Memory B cell (primary cell): ENCODE results near the gene TDRD3.
A peak's percentile ranks its signal among the peaks of the same experiment; 100 is the strongest.
"Not testable (repeated sequence)": the region's sequence is repeated elsewhere in the genome, so short reads cannot be mapped to it uniquely, and the experiment has no call there.

Experiments
- ATAC-seq: fragments of 150-1000 bp; cut with Tn5 transposase; 2 replicates; pipeline ENCODE4 v1.10.0; 2021; ENCODE audit warnings: low read depth, mild to moderate bottlenecking, moderate library complexity
- DNase-seq, 2 donors: peaks; one replicate each; pipeline ENCODE4 v3.0.0; 2022; ENCODE audit warnings: low spot score in 2 of 2
- H3K27ac Mint-ChIP-seq: one replicate; pipeline ENCODE4 v1.8.0; 2022; ENCODE audit warnings: mild to moderate bottlenecking, moderate library complexity, mixed read lengths
- H3K27me3 Mint-ChIP-seq: one replicate; pipeline ENCODE4 v1.8.0; 2022; ENCODE audit warnings: mixed read lengths
- H3K36me3 Mint-ChIP-seq: one replicate; pipeline ENCODE4 v1.8.0; 2022; ENCODE audit warnings: mild to moderate bottlenecking, mixed read lengths
- H3K4me1 Mint-ChIP-seq: one replicate; pipeline ENCODE4 v1.8.0; 2022; ENCODE audit warnings: mixed read lengths
- H3K4me3 Mint-ChIP-seq: one replicate; pipeline ENCODE4 v1.8.0; 2022; ENCODE audit warnings: mild to moderate bottlenecking, moderate library complexity, mixed read lengths
- H3K9me3 Mint-ChIP-seq: one replicate; pipeline ENCODE4 v1.8.0; 2022; ENCODE audit warnings: mixed read lengths

TDRD3 gene

DNA sequence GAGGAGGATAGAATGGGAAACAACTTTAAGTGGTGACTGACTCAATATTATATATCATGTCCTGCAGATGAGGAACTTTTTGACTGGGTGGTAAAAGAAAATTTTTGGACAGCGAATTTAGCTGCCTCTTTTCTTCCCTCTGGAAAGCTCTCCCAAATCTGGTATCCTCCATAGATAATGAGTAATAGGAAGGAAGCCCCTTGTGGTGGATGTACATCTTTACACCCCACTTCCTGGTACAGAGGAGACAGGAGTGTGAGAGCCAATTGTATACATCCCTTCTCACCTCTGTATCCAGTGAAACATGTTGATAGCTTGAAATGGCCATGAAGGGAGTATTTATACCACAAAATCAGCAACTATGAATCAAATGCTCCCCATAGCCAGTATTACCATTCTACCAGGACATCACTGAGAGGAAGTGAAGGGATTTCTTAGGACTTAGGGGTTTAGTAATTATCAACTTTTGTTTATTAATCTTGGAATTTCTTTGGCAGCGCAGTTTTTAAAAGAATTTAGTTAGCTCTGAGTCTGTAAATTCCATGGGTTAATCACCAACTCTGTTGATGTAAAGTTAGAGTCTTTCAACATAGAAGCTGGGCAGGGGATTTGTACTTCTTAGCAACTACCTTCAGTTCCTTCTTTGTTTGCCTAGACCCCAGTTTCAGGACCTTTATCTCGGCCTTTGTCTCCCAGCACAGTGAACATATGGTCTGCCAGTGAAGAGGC is 17.0 kb upstream of the TDRD3 start:
- no peak for ATAC-seq
- Mint-ChIP-seq H3K27me3 (peaks cover 8% of the 10 kb centered on the region), H3K4me3 (no peak overlapping the region), H3K36me3 (no peaks in the 10 kb centered on the region), H3K27ac (no peak overlapping the region), H3K9me3 (peaks cover 2% of the 10 kb centered on the region), H3K4me1 (no peaks in the 10 kb centered on the region)
- DNase-seq = no peak

DNA sequence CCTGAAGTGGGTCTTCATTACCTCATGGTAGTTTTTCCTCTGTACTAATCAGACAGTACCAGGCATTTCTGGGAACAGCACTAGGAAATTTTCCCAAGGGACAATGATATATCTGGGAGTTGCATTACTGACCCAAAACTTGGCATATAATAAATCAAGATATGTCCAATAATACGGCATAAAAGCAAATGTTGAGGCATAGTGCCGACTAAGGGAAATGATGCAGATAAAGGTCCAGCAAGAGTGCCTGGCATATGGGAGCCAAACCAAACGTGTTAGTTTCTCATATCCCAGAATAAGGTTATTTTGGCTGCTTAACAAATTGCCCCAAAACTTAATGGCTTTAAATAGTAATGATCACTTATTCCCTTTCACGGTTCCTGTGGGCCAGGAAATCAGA is 12.1 kb upstream of the TDRD3 start:
- Mint-ChIP-seq H3K9me3 (no peaks in the 10 kb centered on the region), H3K27ac (no peak overlapping the region), H3K4me3 (no peak overlapping the region), H3K27me3 (peaks cover 6% of the 10 kb centered on the region), H3K36me3 (no peaks in the 10 kb centered on the region), H3K4me1 (no peaks in the 10 kb centered on the region)
- ATAC-seq = no peak
- no peak for DNase-seq

DNA sequence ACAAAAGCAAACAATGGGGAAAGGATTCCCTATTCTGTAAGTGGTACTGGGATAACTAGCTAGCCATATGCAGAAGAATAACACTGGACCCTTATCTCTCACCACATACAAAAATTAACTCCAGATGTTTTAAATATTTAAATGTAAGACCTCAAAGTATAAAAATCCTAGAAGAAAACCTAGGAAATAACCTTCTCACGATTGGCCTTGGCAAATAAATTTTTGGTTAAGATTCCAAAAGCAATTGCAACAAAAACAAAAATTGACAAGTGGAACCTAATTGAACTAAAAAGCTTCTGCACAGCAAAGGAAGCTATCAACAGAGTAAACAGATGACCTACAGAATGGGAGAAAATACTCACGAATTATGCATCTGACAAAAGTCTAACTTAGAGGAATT is 10.8 kb upstream of the TDRD3 start:
- Mint-ChIP-seq H3K27me3 (peaks cover 6% of the 10 kb centered on the region), H3K4me3 (no peak overlapping the region), H3K9me3 (no peaks in the 10 kb centered on the region), H3K27ac (no peak overlapping the region), H3K36me3 (no peaks in the 10 kb centered on the region), H3K4me1 (no peaks in the 10 kb centered on the region)
- DNase-seq (no peak), ATAC-seq (no peak)

DNA sequence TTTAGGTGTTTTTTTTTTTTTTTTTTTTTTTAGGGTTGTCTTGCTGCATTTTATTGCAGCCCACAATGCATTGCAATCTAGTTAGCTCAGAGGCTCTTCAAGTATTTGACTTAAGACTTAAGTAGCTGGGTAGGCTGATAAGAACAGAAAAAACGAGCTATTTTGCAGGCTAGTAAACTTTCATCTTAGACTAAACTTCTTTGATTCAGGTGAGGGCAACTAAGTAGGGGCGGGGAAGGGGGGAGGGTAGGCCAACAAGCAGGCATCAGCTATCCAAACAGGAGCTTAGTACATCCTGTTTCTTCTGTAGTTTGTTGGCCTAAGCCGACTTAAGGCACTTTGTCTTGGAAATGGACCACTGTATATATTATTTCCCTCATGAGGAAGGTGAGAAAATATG is 4.9 kb upstream of the TDRD3 start:
- H3K27me3 Mint-ChIP-seq = no peaks in the 10 kb centered on the region

DNA sequence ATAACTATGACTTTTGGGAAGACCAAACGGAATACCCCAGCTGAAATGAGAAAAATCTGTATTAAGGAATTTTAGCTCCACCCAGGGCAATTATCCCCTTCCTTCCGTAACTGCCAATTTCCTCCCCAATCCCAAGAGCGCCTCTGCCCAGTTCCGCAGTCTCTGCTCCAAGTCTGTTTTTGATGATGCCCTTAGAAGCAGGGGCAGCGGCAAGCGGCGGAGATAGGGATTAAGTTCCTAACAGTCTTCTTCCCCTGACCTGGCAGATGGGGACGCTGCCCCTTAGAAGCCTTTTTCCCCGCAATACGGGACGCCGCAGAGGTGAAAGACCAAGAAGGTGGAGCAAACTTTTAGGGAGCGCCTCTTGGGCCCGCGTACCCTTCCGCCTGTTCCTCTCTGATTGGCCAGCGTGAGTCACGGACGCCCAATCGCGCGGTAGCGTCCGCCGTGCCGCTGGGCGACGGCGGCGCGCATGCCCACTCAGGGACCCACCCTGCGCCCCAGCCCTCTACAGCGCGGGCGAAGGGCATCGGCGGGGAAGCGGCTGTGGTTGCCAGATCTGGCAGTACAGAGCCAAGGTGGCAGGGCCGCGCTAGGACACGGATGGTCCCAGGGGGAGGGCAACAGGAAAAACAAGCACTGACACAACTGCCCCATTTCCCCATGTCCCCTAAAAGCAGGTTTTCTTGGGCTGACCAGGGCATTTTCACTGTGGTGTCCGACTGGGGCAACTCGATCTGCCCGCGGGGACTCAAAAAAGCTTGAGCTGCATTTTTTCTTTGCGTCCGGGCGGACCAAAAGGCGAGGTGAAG is 843 bp upstream of the TDRD3 start:
- DNase-seq (peak; percentile 76 to 79), ATAC-seq (peak; percentile 70)
- Mint-ChIP-seq H3K36me3 (no peaks in the 10 kb centered on the region), H3K9me3 (no peaks in the 10 kb centered on the region), H3K27me3 (no peaks in the 10 kb centered on the region), H3K4me3 (peak overlapping the region; percentile 90), H3K4me1 (peaks cover 20% of the 10 kb centered on the region), H3K27ac (peak overlapping the region; percentile 95)

More for the DNA sequence above, 4.9 kb upstream of the TDRD3 start:
- no peak overlapping the region for H3K27ac Mint-ChIP-seq
- ATAC-seq (no peak), DNase-seq (no peak)
- no peaks in the 10 kb centered on the region for H3K36me3 Mint-ChIP-seq
- H3K9me3 Mint-ChIP-seq = no peaks in the 10 kb centered on the region
- peaks cover 5% of the 10 kb centered on the region for H3K4me1 Mint-ChIP-seq
- no peak overlapping the region for H3K4me3 Mint-ChIP-seq

DNA sequence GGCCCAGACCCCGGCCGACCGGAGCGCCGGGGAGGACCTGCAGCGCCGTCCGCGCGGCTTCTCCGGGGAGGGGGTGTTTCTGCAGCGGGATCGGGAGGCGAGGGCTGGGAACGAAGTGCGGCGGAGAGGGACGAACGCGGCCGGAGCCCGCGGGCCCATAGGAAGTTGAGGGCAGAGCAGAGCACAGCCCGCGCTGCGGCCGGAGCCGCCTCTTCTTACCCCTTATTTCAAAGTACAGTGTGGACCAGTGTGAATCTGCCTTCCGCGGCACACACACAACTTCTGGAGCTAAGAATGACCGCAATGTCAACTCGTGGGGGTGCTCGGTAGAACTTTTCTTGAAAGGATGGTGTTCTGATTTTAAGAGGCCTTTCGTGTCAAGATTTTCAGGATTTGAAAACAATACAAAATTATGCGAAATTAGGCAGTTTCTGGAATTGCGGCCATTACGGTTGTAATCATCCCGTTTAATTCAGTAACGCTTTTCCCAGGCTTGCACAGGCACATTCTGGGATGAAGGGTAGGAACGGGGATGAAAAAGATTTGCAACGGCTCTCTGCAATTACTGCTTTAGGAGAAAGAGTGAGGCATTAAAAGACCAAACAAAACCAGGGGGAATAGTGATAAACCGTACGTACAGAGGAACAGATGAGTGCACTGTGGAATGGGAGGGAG is 821 bp downstream of the TDRD3 start:
- Mint-ChIP-seq H3K36me3 (no peaks in the 10 kb centered on the region), H3K4me3 (peak overlapping the region; percentile 91), H3K27ac (peak overlapping the region; percentile 95), H3K9me3 (no peaks in the 10 kb centered on the region), H3K27me3 (no peaks in the 10 kb centered on the region), H3K4me1 (peaks cover 25% of the 10 kb centered on the region)
- ATAC-seq (peak; percentile 14), DNase-seq (no peak)

DNA sequence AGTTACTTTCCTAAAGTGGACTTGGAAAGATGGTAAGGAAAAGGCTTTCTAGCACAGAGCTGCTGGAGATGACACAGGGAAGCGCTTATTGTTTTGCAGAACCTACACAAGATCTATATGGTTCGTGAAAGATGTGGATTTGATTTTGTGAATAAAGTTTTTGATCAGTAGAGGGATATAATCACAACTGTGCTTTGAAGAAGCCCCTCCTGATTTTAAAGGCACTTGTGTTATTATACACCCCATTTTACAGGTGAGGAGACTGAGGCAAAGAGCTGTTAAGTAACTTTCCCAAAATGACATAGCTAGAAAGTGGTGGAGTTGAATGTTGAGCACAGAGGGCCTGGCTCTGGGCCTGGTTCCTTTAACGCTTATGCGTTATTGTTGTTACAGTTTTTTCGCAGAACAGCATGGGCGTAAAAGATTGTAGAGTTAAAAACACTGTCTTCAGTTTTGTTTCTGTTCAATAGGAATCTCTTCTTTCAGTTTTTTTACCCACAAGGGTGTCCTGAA is 1.4 kb downstream of the TDRD3 start:
- H3K4me3 Mint-ChIP-seq = peak overlapping the region; percentile 91
- no peak for DNase-seq
- ATAC-seq = no peak
- no peaks in the 10 kb centered on the region for H3K36me3 Mint-ChIP-seq
- H3K27ac Mint-ChIP-seq = peak overlapping the region; percentile 95
- no peaks in the 10 kb centered on the region for H3K27me3 Mint-ChIP-seq
- H3K4me1 Mint-ChIP-seq = peaks cover 25% of the 10 kb centered on the region
- H3K9me3 Mint-ChIP-seq = no peaks in the 10 kb centered on the region

DNA sequence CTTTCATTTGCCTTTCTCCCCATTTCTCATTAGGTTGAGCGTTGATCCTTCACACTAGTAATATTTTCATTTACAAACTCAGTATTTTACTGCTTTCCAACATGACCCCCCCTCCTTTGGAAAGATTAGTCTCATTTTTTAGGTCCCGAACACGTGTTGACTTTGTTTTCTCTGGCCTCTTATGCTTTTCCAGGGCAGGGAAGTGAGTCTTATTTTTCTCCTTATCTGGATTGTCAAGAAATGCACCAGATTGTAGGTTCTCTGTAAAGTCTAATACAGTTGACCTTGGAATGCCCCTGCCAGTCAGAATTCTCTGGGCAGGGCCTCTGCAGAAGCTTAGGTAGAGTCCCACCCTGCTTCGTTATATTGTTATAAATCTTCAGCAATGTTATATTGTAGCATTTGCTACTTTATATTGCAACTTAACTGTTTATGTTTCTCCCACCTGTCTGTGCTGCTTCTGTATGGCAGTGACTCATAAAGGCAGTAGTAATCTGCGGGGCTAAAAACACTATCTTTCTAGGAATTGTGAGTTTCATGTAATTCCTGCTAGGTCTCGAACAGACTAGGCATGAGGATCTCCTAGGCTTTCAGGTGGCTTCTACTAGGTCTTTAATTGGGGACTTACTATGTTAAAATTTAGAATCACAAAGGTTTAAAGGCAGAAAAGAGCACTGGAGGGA is 2.0 kb downstream of the TDRD3 start:
- Mint-ChIP-seq H3K4me3 (peak overlapping the region; percentile 91), H3K27ac (peak overlapping the region; percentile 95), H3K36me3 (no peaks in the 10 kb centered on the region), H3K9me3 (no peaks in the 10 kb centered on the region), H3K4me1 (peaks cover 25% of the 10 kb centered on the region), H3K27me3 (no peaks in the 10 kb centered on the region)
- ATAC-seq = no peak
- DNase-seq = no peak

DNA sequence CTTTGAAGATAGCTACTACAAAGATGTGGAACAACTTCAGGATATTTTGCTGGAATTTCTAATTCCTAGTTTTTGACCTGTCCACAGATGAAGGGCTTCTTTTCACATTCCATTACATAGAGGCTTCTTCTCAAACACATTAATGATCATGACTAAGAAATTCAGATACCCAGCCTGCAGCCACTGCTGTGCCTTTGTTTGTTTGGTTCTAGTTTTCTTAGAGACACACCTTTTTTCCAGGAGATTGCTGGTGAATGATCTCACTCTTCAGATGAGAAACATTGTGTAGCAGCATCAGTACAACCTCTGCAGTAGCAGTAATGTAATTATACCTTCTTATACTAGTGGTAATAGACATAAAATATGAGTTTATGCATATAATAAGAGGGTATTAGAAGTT is 5.0 kb downstream of the TDRD3 start:
- no peak for DNase-seq
- H3K4me3 Mint-ChIP-seq = no peak overlapping the region
- H3K27me3 Mint-ChIP-seq = no peaks in the 10 kb centered on the region

DNA sequence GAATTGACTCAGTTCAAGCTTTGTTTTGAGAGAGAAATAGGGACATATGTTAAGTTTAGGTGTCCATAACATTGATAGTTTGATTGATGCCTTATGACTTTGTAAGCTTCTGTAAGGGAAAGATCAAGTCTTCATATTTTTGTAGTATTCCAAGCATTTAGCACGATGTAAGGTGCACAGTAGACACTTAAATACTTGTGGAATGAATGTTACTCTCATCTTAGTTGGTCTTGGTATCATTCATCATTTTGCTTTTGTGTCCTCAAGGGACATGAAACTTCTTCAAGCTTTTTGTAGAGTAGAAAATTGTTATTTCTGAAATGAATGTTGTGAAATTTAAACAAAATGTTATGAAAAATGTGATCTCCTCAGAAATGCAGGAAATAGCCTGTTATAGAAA is 10.1 kb downstream of the TDRD3 start:
- H3K9me3 Mint-ChIP-seq = peaks cover 4% of the 10 kb centered on the region
- DNase-seq (no peak), ATAC-seq (no peak)
- peaks cover 28% of the 10 kb centered on the region for H3K4me1 Mint-ChIP-seq
- H3K36me3 Mint-ChIP-seq = peaks cover 12% of the 10 kb centered on the region
- H3K4me3 Mint-ChIP-seq = no peak overlapping the region
- H3K27ac Mint-ChIP-seq = no peak overlapping the region
- H3K27me3 Mint-ChIP-seq = no peaks in the 10 kb centered on the region

More for the DNA sequence above, 5.0 kb downstream of the TDRD3 start:
- ATAC-seq = no peak
- H3K36me3 Mint-ChIP-seq = peaks cover 4% of the 10 kb centered on the region
- H3K9me3 Mint-ChIP-seq = no peaks in the 10 kb centered on the region
- peaks cover 28% of the 10 kb centered on the region for H3K4me1 Mint-ChIP-seq
- no peak overlapping the region for H3K27ac Mint-ChIP-seq

DNA sequence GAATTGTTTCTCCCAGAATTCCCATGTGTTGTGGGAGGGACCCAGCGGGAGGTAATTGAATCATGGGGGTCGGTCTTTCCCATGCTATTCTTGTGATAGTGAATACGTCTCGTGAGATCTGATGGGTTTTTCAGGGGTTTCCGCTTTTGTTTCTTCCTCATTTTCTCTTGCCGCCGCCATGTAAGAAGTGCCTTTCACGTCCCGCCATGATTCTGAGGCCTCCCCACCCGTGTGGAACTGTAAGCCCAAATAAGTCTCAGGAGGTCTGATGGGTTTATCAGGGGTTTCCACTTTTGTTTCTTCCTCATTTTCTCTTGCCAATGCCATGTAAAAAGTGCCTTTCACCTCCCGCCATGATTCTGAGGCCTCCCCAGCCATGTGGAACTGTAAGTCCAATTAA is 10.8 kb downstream of the TDRD3 start:
- H3K27ac Mint-ChIP-seq, H3K27me3 Mint-ChIP-seq, H3K4me3 Mint-ChIP-seq, ATAC-seq, DNase-seq, H3K9me3 Mint-ChIP-seq: not testable (repeated sequence)
- peaks cover 27% of the 10 kb centered on the region for H3K4me1 Mint-ChIP-seq
- peaks cover 12% of the 10 kb centered on the region for H3K36me3 Mint-ChIP-seq

DNA sequence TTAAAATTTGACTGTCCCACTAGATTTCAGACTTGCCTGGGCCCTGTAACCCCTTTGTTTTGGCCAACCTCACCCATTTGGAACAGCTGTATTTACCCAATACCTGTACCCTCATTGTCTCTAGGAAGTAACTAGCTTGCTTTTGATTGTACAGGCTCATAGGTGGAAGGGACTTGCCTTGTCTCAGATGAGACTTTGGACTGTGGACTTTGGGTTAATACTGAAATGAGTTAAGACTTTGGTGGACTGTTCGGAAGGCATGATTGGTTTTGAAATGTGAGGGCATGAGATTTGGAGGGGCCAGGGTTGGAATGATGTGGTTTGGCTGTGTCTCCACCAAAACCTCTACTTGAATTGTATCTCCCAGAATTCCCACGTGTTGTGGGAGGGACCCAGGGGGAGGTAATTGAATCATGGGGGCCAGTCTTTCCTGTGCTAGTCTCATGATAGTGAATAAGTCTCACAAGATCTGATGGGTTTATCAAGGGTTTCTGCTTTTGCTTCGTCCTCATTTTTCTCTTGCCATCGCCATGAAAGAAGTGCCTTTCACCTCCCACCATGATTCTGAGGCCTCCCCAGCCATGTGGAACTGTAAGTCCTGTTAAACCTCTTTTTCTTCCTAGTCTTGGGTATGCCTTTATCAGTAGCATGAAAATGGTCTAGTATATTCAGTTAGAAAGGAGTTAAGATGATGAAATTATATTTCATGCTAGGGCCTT is 12.7 kb downstream of the TDRD3 start:
- DNase-seq, H3K27me3 Mint-ChIP-seq, ATAC-seq, H3K9me3 Mint-ChIP-seq, H3K4me3 Mint-ChIP-seq, H3K27ac Mint-ChIP-seq: not testable (repeated sequence)
- Mint-ChIP-seq H3K36me3 (peaks cover 11% of the 10 kb centered on the region), H3K4me1 (peaks cover 29% of the 10 kb centered on the region)

DNA sequence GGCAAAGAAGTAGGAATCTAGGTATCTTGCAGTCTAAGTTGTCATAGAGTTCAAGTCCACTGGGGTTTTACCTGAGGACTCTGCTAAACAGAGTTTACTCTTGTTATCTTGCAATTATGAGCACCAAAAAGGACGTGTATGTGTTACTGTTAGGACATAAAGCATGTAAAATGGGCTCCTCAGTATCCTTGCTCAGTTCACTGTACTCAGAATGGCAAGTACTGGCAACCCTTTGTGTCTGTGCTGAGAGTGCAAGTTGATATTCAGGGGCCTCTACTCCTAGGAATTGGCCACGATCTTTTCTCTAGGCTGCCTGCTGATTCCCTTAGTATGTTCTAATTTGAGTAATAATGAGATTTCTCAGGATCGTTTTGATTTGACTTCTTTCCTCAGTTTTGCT is 13.3 kb downstream of the TDRD3 start:
- H3K36me3 Mint-ChIP-seq = peaks cover 10% of the 10 kb centered on the region
- no peak for ATAC-seq
- H3K27me3 Mint-ChIP-seq = no peaks in the 10 kb centered on the region
- H3K4me3 Mint-ChIP-seq = no peak overlapping the region
- no peak overlapping the region for H3K27ac Mint-ChIP-seq
- H3K4me1 Mint-ChIP-seq = peaks cover 28% of the 10 kb centered on the region
- DNase-seq = no peak
- peaks cover 4% of the 10 kb centered on the region for H3K9me3 Mint-ChIP-seq
